ENCODE measurements around the gene CABP7. TPM values are rescaled to one million over a fixed set of nuclear protein-coding genes. Genes with fewer than 3 reads are reported as not detected.

CABP7 gene
- total and polyA plus RNA-seq, 3 donors from 2014 or later = 0.79 to 1.6 (median 1.6) TPM

DNA sequence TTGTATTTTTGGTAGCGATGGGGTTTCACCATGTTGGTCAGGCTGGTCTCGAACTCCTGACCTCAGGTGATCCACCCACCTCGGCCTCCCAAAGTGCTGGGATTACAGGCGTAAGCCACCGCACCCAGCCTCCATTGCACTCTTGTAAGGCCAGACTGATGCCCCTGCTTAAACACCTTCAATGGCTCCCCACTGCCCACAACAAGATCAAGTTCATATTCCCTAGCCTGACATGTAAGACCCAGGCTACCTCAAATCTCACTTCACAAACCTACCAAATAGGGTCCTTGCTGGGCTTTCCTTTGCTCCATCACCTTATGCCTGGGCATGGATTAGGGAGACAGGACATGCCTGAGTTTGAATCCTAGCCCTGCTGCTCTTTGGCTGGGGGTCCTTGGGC, 60.4 kb downstream of the CABP7 start:
- no peaks in the 10 kb centered on the region for H3K36me3 ChIP-seq (ENCODE audit: low read depth, missing control alignments)
- H3K4me1 ChIP-seq = peaks cover 31% of the 10 kb centered on the region
- no peak overlapping the region for H3K4me3 ChIP-seq
- H3K9me3 ChIP-seq = no peaks in the 10 kb centered on the region
- DNase-seq = no peak
- TF ChIP-seq, protein P1, sequence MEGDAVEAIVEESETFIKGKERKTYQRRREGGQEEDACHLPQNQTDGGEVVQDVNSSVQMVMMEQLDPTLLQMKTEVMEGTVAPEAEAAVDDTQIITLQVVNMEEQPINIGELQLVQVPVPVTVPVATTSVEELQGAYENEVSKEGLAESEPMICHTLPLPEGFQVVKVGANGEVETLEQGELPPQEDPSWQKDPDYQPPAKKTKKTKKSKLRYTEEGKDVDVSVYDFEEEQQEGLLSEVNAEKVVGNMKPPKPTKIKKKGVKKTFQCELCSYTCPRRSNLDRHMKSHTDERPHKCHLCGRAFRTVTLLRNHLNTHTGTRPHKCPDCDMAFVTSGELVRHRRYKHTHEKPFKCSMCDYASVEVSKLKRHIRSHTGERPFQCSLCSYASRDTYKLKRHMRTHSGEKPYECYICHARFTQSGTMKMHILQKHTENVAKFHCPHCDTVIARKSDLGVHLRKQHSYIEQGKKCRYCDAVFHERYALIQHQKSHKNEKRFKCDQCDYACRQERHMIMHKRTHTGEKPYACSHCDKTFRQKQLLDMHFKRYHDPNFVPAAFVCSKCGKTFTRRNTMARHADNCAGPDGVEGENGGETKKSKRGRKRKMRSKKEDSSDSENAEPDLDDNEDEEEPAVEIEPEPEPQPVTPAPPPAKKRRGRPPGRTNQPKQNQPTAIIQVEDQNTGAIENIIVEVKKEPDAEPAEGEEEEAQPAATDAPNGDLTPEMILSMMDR (IDR thresholded peaks at IDR 0.05) = no peak
- TF ChIP-seq POLR2A (IDR thresholded peaks at IDR 0.05) = no peak
- intact Hi-C loops (cut with DNase I; ENCODE audit: low total_unique reads) = no loop called here
- H3K27ac ChIP-seq = peak overlapping the region in 1 of 2 donors; percentile 69
- WGBS, 2 donors = 94 to 100% methylated on average over 5 of the region's 5 CpGs
- no peaks in the 10 kb centered on the region for H3K27me3 ChIP-seq

DNA sequence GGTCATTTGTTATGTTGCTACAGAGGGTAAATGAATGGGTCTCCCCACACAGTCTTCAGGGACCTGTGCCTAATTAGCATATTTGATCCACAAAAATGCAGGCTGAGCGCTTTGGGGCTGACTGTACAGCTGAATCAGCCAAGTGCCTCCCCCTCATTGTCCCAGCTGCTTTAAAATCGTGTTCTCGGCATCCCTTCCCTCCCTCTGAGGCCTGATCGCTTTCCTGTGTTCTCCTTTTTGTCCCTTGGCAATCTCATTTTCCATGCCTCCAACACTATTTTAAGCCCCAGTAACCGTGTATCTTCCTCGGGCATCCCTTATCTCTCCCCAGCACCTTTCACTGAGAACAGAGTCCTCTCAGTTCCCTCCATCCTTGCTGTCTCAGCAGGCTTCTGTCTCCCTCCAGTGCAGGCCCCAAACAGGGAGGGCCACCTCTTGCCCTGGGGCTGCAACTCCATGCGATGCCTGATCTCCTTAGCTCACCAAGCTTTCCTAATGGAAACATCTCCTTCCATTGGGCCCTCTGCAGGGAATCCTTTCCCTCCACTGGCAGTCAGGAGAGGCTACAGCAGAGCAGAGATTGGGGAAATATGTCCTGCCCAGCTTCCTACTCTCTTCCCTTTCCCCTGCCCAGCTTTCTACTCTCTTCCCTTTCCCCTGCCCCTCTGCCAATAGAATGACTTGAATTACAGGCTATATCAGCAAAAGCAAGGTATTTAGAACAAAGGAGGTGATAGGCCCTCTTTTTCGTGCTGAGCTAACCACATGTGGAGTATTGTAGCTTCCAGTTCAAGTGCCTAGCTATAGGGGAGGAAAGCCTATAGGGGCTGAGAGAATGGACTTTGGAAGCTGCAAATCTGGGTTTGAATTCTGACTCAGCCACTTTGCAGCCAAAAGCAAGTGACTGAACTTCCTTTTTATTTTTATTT, 61.2 kb downstream of the CABP7 start:
- peaks cover 31% of the 10 kb centered on the region for H3K4me1 ChIP-seq
- whole genome bisulfite sequencing, 2 donors = 32 to 48% methylated on average over 8 of the region's 8 CpGs
- TF ChIP-seq, protein P1 (IDR thresholded peaks at IDR 0.05) = no peak
- no peak for TF ChIP-seq POLR2A (IDR thresholded peaks at IDR 0.05)

More for the DNA sequence above, 61.2 kb downstream of the CABP7 start:
- no peaks in the 10 kb centered on the region for H3K36me3 ChIP-seq (ENCODE audit: low read depth, missing control alignments)
- H3K9me3 ChIP-seq = no peaks in the 10 kb centered on the region
- H3K27ac ChIP-seq = peak overlapping the region; percentile 39 to 69
- H3K27me3 ChIP-seq = no peaks in the 10 kb centered on the region
- H3K4me3 ChIP-seq = no peak overlapping the region
- DNase-seq = no peak
- intact Hi-C loops (cut with DNase I; ENCODE audit: low total_unique reads) = no loop called here

Small RNAs within 50 kb of the gene (small RNA-seq; reads per million reads assigned to genes)
- gene AC004882.2 (0 reads per million in 2 donors), gene RF00019 (0 reads per million in 2 donors)

Other genes starting within 250 kb of the CABP7 start
- gene NEFH, start 239.8 kb upstream of the CABP7 start, total RNA-seq = 10 to 100 TPM; 16.9 to 18.6 TPM
- 12.0 TPM for gene NEFH, start 239.8 kb upstream of the CABP7 start, polyA plus RNA-seq (ENCODE audit: insufficient read depth, low read depth, low replicate concordance)
- gene THOC5, start 166.2 kb upstream of the CABP7 start, total RNA-seq = 10 to 100 TPM; 46.0 to 59.1 TPM
- gene THOC5, start 166.2 kb upstream of the CABP7 start, polyA plus RNA-seq (ENCODE audit: insufficient read depth, low read depth, low replicate concordance) = 58.7 TPM
- 10 to 100 TPM; 27.5 to 36.5 TPM for gene NIPSNAP1, start 138.9 kb upstream of the CABP7 start, total RNA-seq
- 37.1 TPM for gene NIPSNAP1, start 138.9 kb upstream of the CABP7 start, polyA plus RNA-seq (ENCODE audit: insufficient read depth, low read depth, low replicate concordance)
- gene NF2, start 116.4 kb upstream of the CABP7 start, total RNA-seq = 10 to 100 TPM; 23.4 to 32.5 TPM
- gene NF2, start 116.4 kb upstream of the CABP7 start, polyA plus RNA-seq (ENCODE audit: insufficient read depth, low read depth, low replicate concordance) = 45.2 TPM
- gene ZMAT5, start 47.0 kb downstream of the CABP7 start, total RNA-seq = 10 to 100 TPM; 16.7 to 23.4 TPM
- gene ZMAT5, start 47.0 kb downstream of the CABP7 start, polyA plus RNA-seq (ENCODE audit: insufficient read depth, low read depth, low replicate concordance) = 19.6 TPM
- gene UQCR10, start 47.4 kb downstream of the CABP7 start, total RNA-seq = 100 to 1,000 TPM in 1 of 2 donors, 10 to 100 TPM in 1; 91.3 to 122 TPM
- gene UQCR10, start 47.4 kb downstream of the CABP7 start, polyA plus RNA-seq (ENCODE audit: insufficient read depth, low read depth, low replicate concordance) = 211 TPM
- gene ASCC2, start 118.3 kb downstream of the CABP7 start, total RNA-seq = 10 to 100 TPM; 91.5 to 93.8 TPM
- 108 TPM for gene ASCC2, start 118.3 kb downstream of the CABP7 start, polyA plus RNA-seq (ENCODE audit: insufficient read depth, low read depth, low replicate concordance)
- gene MTMR3, start 163.2 kb downstream of the CABP7 start, total RNA-seq = 100 to 1,000 TPM; 130 to 137 TPM
- gene MTMR3, start 163.2 kb downstream of the CABP7 start, polyA plus RNA-seq (ENCODE audit: insufficient read depth, low read depth, low replicate concordance) = 75.2 TPM